ENCODE results near the gene GRID2IP.
"Not testable (repeated sequence)": the region's sequence is repeated elsewhere in the genome, so short reads cannot be mapped to it uniquely, and the experiment has no call there.

Gene GRID2IP

DNA sequence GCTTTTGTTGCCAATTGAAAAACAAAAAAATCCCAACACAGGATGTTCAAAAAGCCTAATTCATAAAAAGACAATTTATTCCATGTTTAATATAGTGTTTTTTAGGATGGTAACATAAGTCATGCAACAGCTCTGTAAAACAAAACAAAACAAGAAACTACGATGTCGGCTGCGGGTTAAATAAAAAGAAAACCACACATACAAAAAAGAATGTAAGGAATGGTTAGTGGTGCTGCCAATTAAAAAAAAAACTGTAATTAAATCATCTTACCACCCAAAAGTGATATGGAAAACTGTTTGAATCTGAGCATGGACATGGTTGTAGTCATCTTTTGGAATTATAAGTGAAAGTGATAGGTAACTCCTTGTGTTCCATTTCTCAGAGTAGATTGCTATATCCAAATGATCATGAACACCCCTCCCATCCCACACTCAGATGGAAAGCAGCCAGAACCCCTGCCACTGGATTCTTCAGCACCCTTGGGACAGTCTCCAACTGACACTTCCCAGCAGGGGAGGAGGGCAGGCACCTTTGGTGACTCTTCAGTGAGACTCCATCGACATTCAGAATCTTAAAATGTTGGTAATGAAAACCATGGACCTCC, 89.2 kb downstream of the GRID2IP start:
- Histone ChIP-seq H3K9me3 (ENCODE audit: severe bottlenecking) (no peaks in the 10 kb centered on the region), H3K27ac (ENCODE audit: poor library complexity, severe bottlenecking) (no peak overlapping the region), H3K4me3 (ENCODE audit: severe bottlenecking) (no peak overlapping the region), H3K36me3 (ENCODE audit: low read depth) (peaks cover 50% of the 10 kb centered on the region), H3K27me3 (ENCODE audit: insufficient read depth, poor library complexity, severe bottlenecking) (no peaks in the 10 kb centered on the region), H3K4me1 (ENCODE audit: insufficient read depth, poor library complexity, severe bottlenecking) (no peaks in the 10 kb centered on the region)
- TF ChIP-seq CTCF (IDR thresholded peaks at IDR 0.05; ENCODE audit: poor library complexity, severe bottlenecking) = no peak
- DNase-seq (ENCODE audit: low spot score) (no peak), ATAC-seq (ENCODE audit: low read depth) (no peak)

DNA sequence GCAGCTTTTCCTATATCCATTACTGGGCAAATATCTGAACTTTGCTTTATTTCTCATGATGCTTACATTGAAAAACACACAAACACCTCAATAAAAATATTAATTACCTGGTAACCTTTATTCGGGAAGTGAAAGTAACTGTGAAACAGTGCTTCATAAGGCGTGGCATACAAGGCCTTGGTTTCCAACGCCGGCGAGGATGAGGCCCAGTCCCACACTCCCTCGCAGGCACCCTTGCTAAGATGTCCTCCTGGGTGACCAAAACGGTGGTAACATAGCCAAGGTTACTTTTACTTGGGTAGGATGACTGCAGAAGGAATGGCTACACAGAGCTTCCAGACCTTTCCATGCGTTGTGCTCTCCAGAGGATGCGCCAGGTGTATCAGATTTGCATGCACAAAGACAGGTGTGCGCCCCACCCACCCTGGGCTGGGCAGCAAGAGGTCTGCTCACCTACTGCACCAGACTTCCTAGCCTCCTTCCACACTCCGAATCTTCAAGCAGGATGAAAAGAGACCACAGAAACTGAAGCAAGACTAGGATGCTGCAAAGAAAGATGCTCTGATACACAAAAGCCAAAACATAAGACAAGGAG, 90.2 kb downstream of the GRID2IP start:
- H3K27ac ChIP-seq (ENCODE audit: poor library complexity, severe bottlenecking) = no peak overlapping the region
- no peaks in the 10 kb centered on the region for H3K4me1 ChIP-seq (ENCODE audit: insufficient read depth, poor library complexity, severe bottlenecking)
- TF ChIP-seq CTCF (IDR thresholded peaks at IDR 0.05; ENCODE audit: poor library complexity, severe bottlenecking) = no peak

GRCh38 chr7:6460303-6460702, 91.0 kb downstream of the GRID2IP start:
- Histone ChIP-seq H3K4me3 (ENCODE audit: severe bottlenecking) (no peak overlapping the region), H3K36me3 (ENCODE audit: low read depth) (peaks cover 33% of the 10 kb centered on the region), H3K27ac (ENCODE audit: poor library complexity, severe bottlenecking) (no peak overlapping the region), H3K27me3 (ENCODE audit: insufficient read depth, poor library complexity, severe bottlenecking) (no peaks in the 10 kb centered on the region), H3K9me3 (ENCODE audit: severe bottlenecking) (no peaks in the 10 kb centered on the region), H3K4me1 (ENCODE audit: insufficient read depth, poor library complexity, severe bottlenecking) (no peaks in the 10 kb centered on the region)
- ATAC-seq (ENCODE audit: low read depth) (0 out of 3 replicates have a peak, but pooled peaks have one; percentile 8), DNase-seq (ENCODE audit: low spot score) (no peak)
- no peak for TF ChIP-seq CTCF (IDR thresholded peaks at IDR 0.05; ENCODE audit: poor library complexity, severe bottlenecking)

More for the DNA sequence above, 90.2 kb downstream of the GRID2IP start:
- no peak overlapping the region for H3K4me3 ChIP-seq (ENCODE audit: severe bottlenecking)
- DNase-seq (ENCODE audit: low spot score) = no peak
- H3K36me3 ChIP-seq (ENCODE audit: low read depth) = peaks cover 40% of the 10 kb centered on the region
- ATAC-seq (ENCODE audit: low read depth) = no peak
- no peaks in the 10 kb centered on the region for H3K27me3 ChIP-seq (ENCODE audit: insufficient read depth, poor library complexity, severe bottlenecking)
- no peaks in the 10 kb centered on the region for H3K9me3 ChIP-seq (ENCODE audit: severe bottlenecking)

GRCh38 chr7:6458676-6459075, 92.6 kb downstream of the GRID2IP start:
- H3K36me3 ChIP-seq (ENCODE audit: low read depth) = peaks cover 20% of the 10 kb centered on the region
- not testable (repeated sequence) for H3K4me3 ChIP-seq (ENCODE audit: severe bottlenecking); H3K4me1 ChIP-seq (ENCODE audit: insufficient read depth, poor library complexity, severe bottlenecking); H3K27me3 ChIP-seq (ENCODE audit: insufficient read depth, poor library complexity, severe bottlenecking); H3K27ac ChIP-seq (ENCODE audit: poor library complexity, severe bottlenecking); DNase-seq (ENCODE audit: low spot score); H3K9me3 ChIP-seq (ENCODE audit: severe bottlenecking); ATAC-seq (ENCODE audit: low read depth)

DNA sequence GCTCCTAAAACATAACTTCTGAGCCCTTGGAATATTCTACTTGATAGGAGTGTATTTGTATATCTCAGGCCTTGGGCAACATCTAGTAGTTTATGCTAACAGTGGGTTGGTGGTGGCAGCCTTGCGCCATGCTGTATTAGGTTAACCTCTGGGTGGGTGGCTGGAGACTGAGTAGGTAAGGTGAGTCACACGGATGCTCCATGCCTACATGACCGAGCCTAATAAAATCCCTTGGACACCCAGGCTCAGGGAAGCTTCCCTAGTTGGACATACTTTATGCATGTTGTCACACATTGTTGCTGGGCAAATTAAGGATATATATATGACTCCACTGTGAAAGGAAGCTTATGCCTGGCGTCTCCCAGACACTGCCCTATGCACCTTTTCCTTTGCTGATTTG, 97.5 kb downstream of the GRID2IP start:
- ATAC-seq (ENCODE audit: low read depth) = peak; percentile 95
- TF ChIP-seq CTCF (IDR thresholded peaks at IDR 0.05; ENCODE audit: poor library complexity, severe bottlenecking) = no peak
- Histone ChIP-seq H3K4me3 (ENCODE audit: severe bottlenecking) (no peak overlapping the region), H3K27ac (ENCODE audit: poor library complexity, severe bottlenecking) (peak overlapping the region; percentile 69), H3K9me3 (ENCODE audit: severe bottlenecking) (no peaks in the 10 kb centered on the region), H3K36me3 (ENCODE audit: low read depth) (no peaks in the 10 kb centered on the region), H3K27me3 (ENCODE audit: insufficient read depth, poor library complexity, severe bottlenecking) (no peaks in the 10 kb centered on the region), H3K4me1 (ENCODE audit: insufficient read depth, poor library complexity, severe bottlenecking) (peaks cover 12% of the 10 kb centered on the region)
- DNase-seq (ENCODE audit: low spot score) = peak; percentile 88

All from RWPE2 (cell line).